Activated CD4-positive, CD25-positive, alpha-beta regulatory T cell treated with anti-CD3 and anti-CD28 coated beads, Interleukin-2, amount 50 U/mL, for 72 hours (primary cell): ENCODE data around the gene ATN1.
"Not testable (repeated sequence)": the region's sequence is repeated elsewhere in the genome, so short reads cannot be mapped to it uniquely, and the experiment has no call there.

Experiments
- DNase-seq: peaks from one replicate; pipeline ENCODE4 v3.0.0; 2021

Gene ATN1, protein sequence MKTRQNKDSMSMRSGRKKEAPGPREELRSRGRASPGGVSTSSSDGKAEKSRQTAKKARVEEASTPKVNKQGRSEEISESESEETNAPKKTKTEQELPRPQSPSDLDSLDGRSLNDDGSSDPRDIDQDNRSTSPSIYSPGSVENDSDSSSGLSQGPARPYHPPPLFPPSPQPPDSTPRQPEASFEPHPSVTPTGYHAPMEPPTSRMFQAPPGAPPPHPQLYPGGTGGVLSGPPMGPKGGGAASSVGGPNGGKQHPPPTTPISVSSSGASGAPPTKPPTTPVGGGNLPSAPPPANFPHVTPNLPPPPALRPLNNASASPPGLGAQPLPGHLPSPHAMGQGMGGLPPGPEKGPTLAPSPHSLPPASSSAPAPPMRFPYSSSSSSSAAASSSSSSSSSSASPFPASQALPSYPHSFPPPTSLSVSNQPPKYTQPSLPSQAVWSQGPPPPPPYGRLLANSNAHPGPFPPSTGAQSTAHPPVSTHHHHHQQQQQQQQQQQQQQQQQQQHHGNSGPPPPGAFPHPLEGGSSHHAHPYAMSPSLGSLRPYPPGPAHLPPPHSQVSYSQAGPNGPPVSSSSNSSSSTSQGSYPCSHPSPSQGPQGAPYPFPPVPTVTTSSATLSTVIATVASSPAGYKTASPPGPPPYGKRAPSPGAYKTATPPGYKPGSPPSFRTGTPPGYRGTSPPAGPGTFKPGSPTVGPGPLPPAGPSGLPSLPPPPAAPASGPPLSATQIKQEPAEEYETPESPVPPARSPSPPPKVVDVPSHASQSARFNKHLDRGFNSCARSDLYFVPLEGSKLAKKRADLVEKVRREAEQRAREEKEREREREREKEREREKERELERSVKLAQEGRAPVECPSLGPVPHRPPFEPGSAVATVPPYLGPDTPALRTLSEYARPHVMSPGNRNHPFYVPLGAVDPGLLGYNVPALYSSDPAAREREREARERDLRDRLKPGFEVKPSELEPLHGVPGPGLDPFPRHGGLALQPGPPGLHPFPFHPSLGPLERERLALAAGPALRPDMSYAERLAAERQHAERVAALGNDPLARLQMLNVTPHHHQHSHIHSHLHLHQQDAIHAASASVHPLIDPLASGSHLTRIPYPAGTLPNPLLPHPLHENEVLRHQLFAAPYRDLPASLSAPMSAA (N-terminal part only)

DNA sequence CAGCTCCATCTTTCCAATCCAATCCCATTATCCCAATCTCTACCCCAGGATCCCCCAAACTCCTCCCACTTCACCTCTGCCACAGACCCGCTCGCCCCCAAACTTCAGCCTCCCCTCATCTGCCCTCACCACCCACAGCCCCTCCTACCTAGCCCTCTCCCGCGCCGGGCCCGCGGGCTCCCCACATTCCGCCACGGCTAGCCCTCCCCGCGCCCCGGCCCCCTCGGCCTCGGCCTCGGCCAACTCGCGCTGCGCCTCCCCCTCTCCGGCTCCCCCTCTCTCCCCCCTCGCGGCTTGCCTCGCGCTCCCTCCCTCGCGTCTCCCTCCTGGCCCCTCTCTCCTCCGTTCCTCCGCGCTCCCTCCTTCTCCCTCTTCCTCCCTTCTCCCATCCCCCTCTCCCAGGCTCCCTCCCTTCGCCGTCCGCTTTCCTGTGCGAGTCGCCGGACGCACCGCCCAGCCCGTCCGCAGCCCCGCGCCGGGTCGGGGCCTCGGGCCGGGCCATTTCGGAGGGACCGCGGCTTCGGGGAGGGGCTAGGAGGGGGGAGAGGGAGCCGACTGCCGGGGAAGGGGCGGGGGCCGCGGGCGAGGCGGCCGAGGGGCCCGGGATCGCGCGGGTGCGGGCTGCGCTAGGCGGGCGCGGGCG, at the start of gene ATN1:
Gene ATN1, plus strand, starts transcription at position 581 of the 643 bp plus-strand sequence. CDS start 6,043 bp downstream, outside the sequence.
- peak; percentile 57 for DNase-seq

DNA sequence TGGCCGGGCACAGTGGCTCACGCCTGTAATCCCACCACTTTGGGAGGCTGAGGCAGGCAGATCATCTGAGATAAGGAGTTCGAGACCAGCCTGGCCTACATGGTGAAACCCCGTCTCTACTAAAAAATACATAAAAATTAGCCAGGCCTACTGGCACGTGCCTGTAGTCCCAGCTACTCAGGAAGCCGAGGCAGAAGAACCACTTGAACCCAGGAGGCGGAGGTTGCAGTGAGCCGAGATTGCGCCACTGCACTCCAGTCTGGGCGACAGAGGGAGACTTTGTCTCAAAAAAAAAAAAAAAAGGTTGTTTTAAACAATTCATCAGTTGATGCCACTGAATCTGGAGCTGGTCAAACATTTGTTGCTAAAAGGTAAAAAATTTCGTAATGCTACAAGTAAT, 47.9 kb upstream of the ATN1 start:
- DNase-seq: not testable (repeated sequence)

DNA sequence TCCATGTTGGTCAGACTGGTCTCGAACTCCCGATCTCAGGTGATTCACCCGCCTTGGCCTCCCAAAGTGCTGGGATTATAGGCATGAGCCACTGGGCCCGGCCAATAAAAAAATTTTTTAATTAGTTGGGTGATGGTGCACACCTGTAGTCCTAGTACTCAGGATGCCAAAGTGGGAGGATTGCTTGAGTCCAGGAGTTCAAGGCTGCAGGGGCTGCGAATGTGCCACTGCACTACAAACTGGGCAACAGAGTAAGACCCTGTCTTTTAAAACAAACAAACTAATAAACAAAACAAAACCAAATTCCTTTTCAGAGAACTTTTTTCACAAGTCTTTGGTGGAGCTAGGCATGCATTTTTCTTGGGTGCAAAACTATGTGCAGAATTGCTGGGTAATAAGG, 44.5 kb upstream of the ATN1 start:
- DNase-seq: no peak

DNA sequence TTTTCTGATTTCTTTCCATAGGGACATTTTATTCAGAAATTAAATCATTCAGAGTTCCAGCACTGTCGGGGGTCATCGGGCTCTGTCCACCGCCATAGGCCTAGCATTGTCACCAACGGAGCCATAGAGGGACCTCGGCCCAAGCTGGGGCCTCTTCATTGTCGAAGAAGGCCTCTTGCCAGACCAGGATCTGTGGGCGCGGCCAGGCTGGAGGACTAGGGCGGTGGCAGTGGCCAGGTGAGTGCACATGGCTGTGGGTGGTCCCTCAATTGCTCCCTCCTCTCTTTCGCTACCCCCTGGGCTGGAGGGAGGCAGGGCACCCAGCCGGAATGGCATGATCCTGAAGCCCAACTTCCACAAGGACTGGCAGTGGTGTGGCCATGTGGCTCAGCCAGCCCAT, 44.1 kb upstream of the ATN1 start:
- no peak for DNase-seq

DNA sequence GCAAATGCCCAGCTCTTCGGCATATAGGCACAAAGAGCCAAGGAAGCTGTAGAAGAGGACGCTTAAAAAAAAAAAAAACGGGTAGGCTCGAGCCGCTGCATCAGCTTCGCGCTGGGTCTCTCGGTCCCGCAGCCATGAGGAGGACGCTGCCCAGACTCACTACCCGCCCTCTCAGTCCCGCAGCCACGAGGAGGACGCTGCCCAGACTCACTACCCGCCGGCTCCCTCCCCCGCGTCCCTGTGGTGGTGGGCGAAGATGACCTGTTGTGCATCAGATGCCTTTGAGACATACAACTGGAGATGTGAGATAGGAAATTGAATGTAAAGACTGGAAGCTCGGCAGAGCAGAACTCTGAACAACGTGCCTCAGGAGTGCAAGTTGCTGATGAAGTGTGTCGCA, 43.2 kb upstream of the ATN1 start:
- DNase-seq: no peak

DNA sequence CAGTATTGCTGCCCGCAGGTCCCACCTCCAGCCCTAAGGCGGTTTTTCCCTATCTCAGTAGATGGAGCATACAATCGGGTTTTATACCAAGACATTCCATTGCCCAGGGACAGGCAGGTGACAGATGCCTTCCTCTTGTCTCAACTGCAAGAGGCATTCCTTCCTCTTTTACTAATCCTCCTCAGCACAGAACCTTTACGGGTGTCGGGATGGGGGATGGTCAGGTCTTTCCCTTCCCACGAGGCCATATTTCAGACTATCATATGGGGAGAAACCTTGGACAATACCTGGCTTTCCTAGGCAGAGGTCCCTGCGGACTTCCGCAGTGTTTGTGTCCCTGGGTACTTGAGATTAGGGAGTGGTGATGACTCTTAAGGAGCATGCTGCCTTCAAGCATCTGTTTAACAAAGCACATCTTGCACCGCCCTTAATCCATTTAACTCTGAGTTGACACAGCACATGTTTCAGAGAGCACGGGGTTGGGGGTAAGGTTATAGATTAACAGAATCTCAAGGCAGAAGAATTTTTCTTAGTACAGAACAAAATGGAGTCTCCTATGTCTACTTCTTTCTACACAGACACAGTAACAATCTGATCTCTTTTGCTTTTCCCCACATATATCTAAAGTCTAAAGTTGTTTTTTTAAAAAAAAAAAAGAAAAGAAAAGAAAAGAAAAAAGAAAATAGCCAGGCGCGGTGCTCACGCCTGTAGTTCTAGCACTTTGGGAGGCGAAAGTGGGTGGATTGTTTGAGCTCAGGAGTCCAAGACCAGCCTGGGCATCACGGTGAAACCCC, 41.4 kb upstream of the ATN1 start:
- not testable (repeated sequence) for DNase-seq

DNA sequence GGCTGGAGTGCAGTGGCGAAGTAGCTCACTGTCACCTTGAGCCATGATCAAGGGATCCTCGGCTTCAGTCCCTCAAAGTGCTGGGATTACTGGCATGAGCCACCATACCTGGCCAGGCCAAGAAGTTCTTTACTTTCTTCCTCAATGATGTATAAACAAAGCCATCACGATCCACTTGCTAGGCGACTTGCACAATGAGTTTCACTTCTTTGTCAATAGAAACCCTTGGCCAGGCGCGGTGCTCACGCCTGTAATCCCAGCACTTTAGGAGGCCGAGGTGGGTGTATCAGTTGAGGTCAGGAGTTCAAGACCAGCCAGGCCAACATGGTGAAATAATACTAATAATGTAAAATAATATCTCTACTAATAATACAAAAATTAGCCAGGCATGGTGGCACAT, 40.3 kb upstream of the ATN1 start:
- no peak for DNase-seq

DNA sequence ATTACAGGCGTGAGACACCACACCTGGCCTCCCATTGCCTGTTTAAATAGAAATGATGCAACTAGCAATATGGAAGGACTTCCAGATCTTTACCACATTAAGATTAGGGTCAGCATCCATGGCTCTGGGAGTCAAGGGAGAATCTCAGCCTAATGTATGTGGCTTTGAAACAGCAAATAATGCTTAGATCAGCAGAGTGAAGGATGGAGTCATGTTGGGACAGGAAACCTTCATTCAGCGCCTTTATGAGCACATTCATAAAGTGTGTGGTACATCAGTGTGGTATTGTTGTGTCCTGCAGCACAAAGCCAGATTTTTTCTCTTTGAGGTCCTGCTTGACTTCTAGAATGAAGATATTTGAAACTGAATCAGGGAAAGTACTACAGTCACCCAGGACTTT, 39.4 kb upstream of the ATN1 start:
- DNase-seq: no peak

DNA sequence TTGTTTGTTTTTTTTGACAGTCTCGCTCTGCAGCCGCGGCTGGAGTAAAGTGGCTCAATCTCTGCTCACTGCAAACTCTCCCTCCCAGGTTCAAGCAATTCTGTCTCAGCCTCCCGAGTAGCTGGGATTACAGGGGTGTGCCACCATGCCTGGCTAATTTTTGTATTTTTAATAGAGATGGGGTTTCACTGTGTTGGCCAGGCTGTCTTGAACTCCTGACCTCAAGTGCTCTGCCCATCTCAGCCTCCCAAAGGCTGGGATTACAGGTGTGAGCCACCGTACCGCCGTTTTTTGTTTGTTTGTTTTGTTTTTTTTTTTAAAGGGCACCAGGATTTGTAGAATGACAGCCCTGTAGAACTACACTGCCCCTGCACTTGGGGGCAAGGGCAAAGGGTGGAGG, 39.0 kb upstream of the ATN1 start:
- not testable (repeated sequence) for DNase-seq

DNA sequence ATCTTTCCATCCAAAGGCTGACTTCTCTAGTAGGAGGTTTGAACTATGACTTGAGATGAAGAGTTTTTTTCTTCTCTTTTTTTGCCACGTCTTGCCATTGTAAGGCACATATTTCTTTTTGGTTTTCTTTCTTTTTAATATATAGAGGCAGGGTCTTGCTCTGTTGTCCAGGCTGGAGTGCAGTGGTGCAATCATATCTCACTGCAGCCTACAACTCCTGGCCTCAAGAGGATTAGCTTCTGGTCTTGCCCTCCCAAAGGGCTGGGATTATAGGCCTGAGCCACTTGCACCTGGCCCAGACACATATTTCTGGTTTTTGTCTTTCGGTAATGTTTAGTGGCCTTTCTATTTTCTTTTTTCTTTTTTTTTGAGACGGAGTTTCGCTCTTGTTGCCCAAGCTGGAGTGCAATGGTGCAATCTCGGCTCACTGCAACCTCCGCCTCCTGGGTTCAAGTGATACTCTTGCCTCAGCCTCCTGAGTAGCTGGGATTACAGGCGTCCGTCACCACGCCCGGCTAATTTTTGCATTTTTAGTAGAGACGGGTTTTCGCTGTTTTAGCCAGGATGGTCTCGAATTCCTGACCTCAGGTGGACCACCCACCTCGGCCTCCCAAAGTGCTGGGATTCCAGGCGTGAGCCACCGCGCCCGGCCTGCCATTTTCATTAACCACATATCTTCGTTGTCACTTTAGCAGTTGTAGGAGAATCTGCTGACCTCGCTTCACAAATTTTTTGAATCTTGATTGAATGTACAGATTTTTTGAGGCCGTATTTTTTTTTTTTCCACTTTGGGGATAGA, 37.8 kb upstream of the ATN1 start:
- not testable (repeated sequence) for DNase-seq

DNA sequence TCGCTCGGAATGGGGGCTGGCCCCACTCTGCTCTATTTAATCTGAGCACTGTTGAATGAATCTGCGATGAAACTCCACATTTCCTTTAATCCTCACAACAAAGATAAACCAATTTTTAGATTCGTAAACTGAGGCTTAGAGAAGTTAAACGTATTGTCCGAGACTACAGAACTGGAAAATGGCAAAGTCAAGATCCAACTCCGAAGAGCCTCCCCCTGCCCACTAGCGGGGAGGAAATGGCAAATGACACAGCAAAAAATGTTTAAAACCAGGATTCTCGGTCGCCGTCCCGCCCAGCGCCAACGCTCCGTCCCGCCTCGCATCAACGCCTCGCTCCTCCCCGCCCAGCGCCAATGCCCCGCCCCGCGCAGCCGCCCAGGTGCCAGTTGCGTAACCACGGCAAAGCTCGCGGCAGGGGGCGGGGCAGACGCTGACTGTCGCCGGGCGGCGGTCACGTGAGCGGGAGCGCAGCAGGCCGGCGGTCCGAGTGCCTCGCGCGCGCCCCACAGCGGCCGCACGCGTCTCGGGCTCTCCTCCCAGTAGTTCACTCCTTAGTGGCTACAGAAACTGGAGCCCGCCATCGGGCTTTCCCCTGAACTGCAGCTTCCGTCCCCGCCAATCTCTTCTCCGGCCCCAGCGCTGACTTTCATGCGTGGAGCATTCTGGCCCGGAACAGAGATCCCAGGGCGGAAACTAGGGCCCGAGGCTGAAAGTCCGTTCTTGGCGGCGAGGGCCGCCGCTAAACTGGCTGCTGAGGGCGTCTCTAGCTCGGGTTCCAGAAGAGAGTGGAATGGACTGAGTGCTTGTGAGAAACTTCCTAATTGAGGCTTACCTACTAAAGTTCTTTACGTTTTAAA, 36.7 kb upstream of the ATN1 start:
- DNase-seq: peak; percentile 99

DNA sequence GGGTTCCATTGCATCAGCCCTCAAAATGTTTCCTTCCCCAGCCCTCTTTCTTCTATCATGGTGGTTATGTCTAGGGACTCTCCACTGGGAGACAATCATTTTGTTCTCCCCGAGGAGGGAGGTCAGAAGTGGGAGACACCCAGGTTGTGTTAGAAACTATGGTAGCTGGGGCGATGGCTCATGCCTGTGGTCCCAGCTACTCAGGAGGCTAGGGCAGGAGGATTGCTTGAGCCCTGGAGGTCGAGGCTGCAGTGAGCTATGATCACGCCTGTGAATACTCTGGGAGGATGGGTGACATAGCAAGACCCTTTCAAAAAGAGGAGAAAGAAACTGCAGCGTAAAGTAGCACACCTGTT, 36.1 kb upstream of the ATN1 start:
- DNase-seq: no peak

DNA sequence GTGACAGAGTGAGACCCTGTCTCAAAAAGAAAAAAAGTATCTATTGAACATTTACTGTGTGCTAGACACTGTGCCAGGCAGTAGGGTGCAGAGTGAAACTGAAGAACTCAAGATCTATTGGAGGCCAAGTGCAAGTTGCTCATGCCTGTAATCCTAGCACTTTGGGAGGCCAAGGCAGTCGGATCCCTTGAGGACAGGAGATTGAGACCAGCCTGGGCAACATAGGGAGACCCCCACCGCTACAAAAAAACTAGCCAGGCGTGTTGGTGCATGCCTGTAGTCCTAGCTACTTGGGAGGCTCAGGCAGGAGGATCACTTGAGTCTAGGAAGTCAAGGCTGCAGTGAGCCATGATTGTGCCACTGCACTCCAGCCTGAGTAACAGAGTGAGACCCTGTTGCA, 35.1 kb upstream of the ATN1 start:
- DNase-seq: not testable (repeated sequence)

DNA sequence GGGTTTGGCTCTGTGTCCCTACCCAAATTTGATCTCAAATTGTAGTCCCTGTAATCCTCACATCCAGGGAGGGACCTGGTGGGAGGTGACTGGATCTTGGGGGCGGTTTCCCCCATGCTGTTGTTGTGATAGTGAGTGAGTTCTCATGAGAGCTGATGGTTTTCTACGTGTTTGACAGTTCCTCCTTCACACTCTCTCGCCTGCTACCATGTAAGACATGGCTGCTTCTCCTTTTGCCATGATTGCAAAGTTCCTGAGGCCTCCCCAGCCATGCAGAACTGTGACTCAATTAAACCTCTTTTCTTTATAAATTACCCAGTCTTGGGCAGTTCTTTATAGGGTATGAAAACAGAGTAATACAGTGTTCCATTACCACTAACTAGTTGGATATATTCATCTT, 33.4 kb upstream of the ATN1 start:
- DNase-seq: no peak

DNA sequence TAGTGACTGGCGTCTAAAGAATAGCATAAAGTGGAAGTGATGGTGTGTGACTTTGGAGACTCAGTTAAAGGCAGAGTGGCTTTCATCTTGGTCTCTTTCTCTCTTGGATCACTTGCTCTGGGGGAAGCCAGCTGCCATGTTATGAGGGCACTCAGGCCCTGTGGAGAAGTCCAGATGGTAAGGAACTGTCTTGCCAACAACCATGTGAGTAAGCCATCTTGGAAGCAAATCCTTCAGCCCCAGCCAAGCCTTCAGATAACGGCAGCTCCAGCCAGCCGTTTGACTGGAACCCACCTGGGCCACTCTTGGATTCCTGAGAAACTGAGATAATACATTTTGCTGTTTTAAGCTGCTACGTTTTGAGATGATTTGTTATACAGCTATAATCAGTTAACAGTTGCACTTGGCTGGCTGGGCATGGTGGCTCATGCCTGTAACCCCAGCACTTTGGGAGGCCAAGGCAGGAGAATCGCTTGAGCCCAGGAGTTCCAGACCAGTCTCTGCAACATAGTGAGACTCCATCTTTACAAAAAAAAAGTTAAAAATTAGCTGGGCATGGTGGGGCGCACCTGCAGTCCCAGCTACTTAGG, 30.8 kb upstream of the ATN1 start:
- no peak for DNase-seq

DNA sequence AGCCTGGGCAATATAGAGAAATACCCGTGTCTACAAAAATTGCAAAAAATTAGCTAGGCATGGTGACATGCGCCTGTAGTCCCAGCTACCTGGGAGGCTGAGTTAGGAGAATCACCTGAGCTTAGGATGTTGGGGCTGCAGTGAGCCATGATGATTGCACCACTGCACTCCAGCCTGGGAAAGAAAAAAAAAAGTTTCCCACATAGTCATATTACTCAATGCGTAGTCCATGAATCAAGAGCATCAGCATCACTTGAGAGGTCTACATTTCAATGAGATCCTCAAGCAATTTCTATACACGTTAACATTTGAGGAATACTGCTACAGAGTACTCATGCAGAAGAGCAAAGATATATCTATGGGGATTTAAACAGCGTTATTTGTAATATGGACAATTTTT, 28.3 kb upstream of the ATN1 start:
- no peak for DNase-seq

DNA sequence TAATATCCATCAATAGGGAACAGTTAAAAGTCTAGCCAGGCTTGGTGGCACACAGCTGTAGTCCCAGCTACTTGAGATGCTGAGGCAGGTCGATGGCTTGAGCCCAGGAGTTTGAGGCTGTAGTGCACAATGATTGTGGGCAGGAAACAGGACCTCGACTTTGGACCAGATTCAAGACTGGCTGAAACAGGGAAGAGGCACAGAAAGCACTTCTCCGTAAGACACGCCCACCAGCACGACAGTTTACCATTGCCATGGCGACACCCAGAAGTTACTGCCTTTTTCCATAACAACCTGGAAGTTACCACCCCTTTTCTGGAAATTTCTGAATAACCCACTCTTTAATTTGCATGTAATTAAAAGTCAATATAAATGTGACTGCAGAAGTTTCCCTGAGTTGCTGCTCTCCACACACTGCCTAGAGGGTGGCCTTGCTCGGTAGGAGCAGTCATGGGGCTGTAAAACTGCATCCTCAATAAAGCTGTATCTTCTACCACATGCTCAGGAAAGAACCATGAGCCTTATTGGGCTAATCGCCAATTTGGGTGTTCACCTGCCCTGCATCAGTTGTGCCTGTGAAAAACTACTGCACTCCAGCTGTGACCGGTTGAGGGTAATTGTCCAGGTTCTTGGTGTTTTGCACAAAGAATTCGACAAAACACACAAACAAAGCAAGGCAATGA, 27.8 kb upstream of the ATN1 start:
- no peak for DNase-seq

DNA sequence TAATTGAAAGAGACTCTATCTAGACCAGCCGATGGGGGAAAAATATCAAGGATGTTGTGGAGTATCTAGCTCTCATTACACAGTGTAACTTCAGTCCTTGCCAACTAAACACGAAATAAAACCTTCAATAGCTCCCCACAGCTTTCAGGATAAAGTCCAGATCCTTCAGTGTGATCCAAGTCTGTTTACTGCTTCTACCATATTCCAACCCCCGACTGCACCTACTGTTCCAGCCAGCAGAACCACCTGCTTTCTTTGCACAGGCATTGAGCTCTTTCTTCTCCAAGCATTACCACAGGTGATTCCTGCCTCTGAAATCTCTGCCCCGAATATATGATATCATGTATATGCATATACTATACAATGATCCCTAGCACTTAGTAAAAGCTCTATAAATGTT, 25.3 kb upstream of the ATN1 start:
- DNase-seq: no peak

DNA sequence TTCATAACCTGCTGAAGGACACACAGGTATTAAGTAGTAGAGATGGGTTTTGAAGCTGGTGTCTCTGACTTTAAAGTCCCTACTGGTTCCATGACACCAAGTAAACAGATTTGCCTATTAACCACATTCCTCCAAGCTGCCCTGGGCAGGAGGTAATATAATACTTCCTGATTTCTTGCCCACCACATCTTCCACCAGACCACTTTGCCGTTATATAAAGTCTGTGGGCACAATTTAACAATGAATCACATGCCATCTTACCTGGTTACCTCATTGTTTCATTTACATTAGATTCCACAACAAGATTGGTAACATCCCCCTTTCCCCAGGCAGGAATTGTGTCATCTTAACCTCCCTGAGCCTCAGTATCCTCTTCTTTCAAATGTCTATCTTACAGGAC, 24.0 kb upstream of the ATN1 start:
- no peak for DNase-seq
